Amniotic epithelial cell (primary cell): ENCODE measurements around the gene NUDT13.
A peak's percentile ranks its signal among the peaks of the same experiment; 100 is the strongest.

Experiments
- DNase-seq: peaks from one replicate; pipeline ENCODE4 v3.0.0-alpha.2; 2010; ENCODE audit warnings: low read depth

Gene NUDT13

DNA sequence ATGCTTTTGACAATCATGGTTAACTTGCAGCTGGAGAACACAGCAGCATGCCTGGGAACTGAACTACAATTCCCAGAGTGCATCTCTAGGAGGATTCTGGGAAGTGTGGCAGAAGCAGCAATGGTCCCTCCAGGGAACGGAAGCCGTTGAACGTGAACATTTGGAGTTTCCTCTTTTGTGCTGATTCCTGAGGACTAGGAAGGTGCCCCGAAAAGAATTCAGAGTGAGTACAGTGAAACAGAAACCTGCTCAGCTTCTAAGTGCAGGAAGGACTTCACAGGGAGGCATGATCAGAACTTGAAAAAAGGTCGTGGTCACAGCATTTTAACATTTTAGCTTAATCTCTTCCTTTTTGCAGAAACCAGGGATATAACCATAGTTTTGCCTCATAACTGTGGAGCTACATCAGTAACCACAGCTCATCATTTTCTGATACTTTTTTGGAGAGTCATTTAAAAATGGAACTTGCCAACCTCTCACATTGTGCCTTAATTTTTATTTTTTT is at the start of gene NUDT13:
TSS of gene NUDT13 (plus strand) at position 111 of the 505 bp plus-strand sequence. CDS start 3,911 bp downstream, outside the sequence.
- peak; percentile 83 for DNase-seq

DNA sequence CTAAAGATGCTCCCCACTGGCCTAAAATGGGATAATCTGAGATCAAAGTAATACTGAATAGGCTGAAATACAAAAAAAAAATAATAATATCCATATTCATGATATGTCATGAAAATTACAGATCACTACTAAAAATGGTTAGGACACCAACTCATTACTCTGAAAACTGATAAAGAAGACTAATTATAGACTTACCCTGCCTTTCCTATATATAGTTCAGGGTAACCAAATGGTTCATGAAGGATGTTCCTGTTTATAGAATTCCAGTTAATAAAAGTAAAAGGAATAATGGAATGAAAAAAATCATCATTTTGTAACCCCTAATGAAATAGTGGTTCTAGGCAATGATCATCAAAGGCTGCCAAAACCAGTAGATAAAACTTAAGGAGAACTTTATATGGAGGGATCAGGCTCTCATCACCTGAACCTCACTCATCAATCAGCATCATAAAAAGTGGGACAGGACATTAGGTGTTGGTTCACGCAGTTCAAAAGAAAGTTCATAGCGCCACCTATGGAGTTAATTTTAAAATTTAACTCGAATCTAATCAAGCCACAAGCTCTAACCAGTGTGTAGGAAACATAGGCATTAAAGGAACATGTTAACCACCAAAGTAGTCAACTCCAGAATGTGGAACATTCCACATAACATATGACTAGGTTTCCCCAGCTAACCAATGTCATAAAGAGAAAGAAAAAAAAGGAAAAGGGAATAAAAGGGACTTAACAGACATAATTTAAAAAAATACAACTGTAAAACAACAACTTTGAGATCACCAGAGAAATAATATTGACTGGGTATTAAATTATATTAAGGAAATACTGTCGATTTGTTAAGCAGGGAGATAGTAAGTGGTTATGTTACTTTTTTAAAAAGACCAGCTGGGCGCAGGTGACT is 49.3 kb upstream of the NUDT13 start:
- peak; percentile 43 for DNase-seq

DNA sequence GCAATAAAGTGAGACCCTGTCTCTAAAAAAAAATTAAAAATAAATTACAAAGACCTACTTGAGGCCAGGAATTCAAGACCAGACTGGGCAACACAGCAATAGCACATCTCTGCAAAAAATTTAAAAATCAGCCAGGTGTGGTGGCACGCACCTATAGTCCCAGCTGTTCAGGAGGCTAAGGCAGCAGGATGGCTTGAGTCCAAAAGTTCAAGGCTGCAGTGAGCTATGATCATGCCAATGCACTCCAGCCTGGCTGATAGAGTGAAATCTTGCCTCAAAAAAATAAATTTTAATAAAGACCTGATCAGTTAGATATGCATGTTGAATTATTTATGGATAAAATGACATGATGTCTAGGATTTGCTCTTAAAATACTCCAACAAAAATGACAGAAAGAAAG is 48.5 kb upstream of the NUDT13 start:
- no peak for DNase-seq

DNA sequence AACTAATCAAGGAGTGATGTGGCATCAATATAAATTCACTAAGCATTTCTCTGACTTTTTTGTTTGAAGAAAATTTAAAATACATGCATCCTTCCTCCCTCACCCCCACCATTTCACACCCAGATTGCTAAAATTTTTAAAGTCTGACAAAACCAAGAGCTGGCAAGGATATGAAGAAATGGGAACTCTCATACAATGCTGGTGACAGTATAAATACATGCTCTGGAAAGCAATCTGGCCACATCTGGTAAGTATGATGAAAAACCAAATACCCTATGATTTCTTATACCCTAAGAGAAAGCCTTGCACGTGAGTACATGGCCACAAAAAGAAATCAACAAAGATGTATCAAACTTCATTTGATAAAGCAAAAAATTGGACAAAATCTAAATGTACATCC is 44.8 kb upstream of the NUDT13 start:
- no peak for DNase-seq

DNA sequence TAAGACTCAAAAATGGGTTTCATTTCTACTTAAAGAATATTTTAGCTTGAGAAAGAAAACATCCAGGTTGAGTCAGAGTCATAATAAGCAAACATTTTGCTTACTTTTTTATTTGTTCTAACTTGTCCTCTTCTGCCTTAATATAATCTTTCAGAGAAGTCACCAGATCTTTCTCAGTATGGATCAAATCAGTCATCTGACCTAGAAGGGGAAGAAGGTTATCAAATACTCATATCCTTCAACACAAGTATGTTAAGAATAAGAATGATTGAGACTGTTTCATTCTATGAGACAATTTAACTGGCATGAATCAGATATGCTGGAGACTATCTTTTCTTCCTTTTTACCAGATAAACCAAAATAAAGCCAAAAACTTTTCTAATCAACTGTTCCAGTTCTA is 36.6 kb upstream of the NUDT13 start:
- no peak for DNase-seq

DNA sequence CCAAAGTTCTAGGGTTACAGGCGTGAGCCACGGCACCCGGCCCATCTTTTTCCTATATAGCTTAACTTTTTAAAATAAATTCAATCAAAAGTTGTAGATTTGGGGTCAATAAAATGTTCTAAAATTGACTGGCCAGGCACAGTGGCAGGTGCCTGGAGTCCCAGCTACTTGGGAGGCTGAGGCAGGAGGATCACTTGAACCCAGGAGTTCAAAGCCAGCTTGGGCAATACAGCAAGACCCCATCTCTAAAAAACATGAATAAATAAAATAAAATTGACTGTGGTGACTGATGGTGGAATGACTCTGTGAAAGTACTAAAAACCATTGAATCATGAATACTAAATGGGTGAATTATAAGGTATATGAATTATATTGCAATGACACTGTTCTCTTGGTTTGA is 34.4 kb upstream of the NUDT13 start:
- DNase-seq = no peak

DNA sequence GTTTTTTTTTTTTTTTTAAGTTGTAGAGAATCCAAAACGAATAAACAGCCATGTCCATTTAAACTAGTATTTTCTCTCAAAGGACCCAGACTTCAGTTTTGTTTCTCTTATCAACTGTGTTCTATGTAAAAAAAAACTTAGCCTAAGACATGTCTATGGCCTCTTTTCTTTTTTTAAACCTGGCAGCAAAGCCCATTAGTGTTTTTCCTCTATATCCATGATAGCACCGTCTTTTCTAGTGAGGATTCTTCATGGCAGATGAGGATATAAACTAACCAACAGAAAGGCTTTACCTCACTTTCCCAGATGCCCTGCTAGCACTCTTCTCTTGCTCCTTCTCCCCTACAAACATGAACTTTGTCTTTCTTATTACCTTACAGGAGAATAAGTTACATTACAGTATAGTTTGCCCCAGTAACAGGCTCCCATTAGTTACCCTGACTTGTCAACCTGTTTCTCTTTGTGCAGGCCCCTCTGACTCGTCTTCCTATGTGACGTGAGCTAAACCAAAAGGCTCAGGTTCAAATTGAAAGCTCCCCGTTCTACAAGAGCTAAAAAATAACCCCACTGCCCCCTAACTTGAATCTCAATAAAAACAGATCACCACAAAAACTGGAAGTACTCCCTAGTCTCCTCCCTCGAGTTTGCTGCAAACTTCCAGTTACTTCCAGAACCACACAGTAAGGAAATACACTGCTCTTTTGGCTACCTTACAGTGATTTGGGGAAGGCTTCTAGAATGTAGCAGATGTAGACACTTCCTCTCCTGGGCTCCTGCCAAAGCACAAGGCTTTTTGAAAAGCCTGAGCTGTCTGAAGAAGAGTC is 33.7 kb upstream of the NUDT13 start:
- peak; percentile 56 for DNase-seq

DNA sequence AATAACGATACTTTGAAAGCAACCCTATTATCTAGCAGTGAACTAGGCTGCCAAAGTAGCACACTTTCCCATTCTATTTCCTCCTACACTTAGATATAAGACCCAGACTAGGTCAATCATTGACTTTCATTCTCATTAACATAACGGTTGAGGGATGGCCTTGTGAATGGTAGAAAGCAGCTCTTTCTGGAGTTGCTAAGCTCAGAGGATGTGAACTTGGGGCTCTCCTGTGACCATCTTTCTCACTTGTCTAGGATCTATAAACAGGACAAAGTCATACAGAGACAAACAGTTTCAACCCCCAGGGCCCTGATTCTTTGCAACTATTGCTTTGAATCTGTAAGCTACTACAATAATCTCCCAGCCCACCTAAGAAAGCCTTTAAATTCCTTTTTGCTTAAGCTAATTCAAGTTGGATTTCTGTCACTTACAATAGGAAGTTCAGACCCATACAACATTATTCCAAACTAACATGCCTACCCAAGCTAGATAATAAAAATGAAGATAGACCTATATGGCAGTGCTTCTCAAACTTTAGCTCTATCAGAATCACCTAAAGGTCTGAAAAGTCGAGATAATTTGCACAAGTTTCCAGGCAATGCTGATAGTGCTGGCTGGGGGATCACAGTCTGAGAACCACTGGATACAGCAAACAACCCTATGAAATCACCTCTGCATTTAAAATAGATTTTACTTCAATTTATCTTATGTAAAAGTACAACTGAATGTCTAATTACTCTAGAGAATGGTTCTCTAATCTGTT is 30.3 kb upstream of the NUDT13 start:
- DNase-seq = no peak

DNA sequence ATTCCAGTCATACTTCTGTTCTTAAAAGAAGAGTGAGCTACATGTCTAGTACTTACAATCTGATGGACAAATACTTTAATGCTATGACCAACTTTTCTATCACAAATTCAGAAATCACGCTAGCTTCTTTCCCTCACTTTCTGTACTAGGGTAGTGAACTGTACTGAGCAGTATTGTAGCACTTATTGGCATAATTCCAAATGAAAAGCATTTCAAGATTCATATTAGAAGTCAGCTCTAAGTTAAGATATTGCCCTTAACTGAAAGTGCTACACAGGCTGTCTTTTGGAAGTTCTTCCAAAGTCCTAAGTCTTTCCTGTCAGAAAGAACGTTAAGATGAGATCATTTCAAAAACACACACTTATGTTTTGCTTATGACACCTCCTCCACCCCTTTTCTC is 27.0 kb upstream of the NUDT13 start:
- peak; percentile 12 for DNase-seq

DNA sequence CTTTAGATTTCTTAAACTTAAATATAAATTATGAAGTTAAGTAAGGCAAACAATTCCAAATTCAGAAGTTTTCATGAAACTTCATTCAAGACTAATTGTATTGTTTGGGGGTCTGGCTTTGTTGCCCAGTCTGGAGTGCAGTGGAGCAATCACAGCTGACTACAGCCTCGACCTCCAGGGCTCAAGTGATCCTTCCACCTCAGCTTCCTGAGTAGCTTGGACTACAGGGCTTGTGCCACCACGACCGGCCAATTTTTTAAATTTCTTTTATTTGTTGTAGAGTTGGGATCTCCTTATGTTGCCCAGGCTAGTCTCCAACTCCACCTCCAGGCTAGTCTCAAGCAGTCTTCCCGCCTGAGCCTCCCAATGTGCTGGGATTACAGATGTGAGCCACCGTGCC is 26.0 kb upstream of the NUDT13 start:
- DNase-seq = no peak

DNA sequence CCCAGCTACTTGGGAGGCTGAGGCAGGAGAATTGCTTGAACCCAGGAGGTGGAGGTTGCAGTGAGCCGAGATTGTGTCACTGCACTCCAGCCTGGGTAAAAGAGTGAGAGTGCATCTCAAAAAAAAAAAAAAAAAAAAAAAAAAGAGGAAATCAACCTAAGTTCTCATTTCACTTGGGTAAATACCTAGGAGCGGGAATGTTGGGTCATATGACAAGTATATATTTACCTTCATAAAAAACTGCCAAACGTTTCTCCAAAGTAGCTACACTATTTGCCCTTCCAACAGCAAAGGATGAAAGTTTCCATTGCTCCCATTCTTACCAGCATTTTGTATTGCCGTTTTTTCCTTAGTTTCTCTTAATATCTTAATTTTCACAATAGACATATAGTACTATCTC is 23.4 kb upstream of the NUDT13 start:
- DNase-seq = no peak

DNA sequence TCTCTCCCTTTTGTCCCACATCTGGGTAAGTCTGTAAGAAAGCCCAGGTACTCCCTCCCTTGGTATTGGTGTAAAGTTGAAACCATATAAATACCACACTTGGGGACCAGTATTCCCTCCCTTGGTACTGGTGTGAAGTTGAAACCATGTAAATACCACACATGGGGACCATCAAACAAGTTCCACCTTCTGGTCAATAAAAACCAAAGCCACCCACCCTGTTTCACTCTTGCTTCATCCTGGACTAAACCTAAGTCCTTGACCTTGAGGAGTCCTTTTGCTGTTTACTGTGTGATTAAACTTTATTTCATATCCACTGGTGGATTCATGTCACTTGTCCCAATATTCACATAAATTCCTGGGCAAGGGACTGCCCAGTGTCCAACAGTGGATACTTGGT is 22.0 kb upstream of the NUDT13 start:
- peak; percentile 15 for DNase-seq

DNA sequence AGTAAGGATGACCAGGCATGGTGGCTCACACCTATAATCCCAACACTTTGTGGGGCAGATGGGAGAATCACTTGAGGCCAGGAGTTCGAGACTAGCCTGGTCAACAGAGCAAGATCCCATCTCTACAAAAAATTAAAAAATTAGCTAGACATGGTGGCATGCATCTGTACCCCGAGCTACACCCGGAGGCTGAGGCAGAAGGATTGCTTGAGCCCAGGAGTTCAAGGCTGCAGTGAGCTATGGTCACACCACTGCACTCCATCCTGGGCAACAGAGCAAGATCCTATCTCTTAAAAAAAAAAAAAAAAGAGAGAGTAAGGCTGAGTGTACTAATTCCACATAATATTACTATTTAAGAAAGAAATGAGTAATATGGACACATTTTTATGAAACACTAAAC is 17.4 kb upstream of the NUDT13 start:
- no peak for DNase-seq

DNA sequence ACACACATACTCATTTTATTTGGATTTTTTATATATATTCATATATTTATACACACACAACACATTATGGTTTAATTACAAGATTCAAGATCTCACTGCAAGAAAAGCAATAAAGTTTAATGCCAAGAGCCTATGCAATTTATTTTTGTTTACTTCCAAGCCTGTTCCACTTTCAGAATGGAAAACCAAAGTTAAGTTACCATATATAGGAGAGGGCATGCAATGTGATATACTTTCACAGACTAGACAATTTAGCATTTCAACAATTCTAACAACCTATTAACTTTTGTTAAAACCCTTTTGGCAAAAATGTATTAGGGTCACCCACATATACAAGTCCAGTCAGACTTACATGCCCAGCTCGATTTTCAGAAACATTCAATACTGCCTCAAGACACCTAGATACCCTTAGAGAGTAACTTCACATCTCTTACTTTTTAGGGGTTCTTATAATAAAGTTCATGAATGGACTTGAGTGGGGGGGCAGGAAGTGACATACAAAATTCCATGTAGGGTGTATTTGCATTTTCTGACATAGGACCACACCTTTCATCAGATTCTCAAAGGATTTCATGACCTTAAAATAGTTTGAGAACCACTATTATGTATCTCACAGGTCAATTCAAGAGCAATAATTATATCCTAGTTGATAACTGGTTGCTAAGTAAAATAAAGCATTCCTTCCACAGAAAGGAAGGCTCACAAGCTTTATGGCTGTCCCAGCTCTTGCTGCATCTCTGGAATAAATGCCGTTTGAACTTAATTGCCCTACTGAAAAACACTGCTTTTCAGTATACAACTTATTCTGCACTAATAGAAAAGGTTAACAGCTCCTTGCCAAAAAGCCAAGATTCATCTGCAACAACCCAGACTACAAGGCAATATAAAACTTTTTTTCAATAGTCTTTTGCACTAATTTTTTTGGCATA is 16.1 kb upstream of the NUDT13 start:
- DNase-seq = peak; percentile 18

DNA sequence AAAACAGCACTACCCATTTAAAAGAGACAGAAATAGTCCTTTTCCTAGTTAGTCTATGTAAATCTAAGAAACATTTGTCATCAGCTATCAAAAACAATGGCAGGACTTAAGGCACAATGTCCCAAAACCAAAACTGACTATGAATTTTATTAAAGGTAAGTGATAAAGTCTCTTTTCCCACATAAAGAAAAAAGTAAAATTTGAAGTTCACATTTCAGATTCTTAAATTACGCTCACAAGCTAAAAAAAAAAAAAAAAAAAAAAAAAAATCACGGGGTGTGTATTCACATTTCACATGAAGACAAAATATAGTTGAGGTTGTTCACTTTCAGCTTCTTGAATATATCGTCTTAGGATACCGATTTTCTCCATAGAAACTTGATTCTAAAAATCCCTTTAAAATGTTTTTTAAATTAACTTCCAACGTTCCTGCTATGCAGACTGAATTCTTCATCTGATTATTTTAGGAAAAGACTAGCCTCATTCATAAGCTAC is 15.2 kb upstream of the NUDT13 start:
- DNase-seq = no peak

DNA sequence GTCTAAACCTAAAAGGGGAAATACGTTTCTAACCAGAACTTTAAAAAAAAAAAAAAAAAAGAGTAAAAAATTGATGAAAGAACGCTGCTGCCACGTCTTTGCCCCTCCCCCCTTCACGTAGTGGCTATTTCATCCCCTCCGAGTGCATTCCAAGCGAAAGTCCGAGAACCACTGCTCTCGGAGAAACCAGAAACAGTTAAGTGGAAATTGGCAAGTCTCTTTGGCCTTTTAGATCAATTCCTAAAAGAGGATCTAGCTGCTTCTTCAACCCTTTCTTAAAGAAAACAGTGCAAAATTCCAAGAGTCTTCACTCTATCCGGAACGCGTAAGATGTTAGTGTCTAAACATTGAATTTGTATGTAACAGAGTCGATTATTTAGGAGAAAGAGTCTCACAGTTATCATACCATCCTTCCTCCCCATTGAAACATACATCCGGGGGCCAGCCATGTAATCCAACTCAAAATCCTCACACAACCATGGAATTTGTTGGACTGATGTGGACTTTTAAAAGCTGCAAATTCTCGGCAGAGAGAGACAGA is 14.7 kb upstream of the NUDT13 start:
- peak; percentile 79 for DNase-seq

DNA sequence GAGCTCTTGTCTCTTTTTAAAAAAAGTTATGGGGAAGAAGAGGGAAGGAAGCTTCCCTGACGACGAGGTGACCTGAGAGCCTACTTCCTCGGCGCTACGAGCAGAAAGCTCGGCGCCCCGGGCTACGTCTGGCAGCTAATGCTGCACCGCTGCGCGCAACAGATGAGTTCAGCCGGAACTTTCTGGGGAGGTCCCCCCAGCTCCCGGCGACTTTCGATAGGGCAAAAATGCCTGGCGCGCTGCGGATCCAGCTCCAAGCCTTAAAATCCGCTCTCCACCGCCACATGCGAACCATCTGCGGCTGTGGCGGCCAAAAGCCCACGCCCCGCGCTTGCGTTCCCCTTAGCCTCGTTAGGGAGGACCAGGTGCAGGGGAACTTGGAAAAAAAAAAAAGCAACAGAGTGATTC is 14.2 kb upstream of the NUDT13 start:
- peak; percentile 62 for DNase-seq

DNA sequence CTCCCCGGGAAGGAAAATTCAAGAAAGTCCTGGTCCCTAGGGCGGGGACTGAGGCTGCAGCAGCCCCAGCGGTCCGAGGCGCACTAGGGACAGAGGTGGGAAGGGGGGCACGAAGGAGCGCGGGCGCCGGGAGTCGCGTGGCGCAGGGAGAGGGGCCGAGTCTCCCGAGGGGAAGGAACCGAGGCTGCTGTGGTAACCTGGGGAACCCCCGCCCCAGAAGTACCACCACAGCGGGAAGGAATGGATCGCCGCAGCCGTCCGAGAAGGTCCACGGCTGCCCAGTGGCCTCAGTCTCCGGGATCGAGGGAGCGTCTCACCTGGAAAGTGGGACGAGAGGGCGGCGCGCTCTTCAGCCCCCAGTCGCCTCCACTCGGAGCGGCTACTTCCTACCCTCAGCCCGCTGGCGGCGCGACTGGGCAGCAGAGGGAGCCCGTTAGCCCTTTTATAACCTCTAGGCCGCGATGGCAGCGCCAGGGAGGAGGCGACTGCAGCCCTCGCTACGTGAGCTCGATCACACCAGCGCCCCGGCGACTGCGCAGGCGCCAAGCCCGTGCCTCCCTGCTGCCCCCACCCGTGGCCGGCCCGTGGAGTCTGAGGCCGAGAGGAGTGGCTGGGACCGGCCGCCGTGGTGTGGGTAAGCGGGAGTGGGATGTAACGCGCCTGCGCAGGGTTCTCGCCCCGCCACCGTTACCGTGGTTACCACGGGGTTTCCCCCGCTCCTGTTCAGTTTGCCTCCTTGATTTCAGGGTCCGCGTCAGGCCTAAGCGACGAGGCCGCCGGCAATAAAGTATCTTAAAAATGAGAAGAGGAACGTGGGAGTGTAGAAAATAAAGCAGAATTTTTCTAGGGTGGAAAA is 13.6 kb upstream of the NUDT13 start, which contains the start of gene P4HA1:
TSS of gene P4HA1 (minus strand) at position 418 of the 856 bp plus-strand sequence. CDS start 21,983 bp downstream, outside the sequence.
- peak; percentile 95 for DNase-seq

DNA sequence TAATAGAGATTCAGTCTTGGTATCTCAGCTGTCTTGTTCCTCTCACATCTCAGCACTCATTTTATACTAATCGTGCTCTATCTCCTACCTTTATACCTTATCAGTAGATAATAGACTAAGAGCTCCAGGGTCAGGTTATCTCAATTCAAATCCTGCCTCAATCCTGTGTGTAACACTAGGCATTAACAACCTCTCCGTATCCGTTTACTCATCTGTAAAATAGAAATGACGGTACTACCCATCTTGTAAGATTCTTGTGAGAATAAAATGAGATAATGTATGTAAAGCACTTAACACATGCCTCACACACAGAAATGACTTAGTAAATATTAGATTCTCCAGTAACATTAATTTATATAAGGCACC is 13.0 kb upstream of the NUDT13 start:
- DNase-seq = no peak
